Mucosa of rectum (tissue), 2 donors: ENCODE results near the gene CENPP.
A peak's percentile ranks its signal among the peaks of the same experiment; 100 is the strongest.

Experiments
- H3K27ac ChIP-seq, 2 donors: one replicate each; pipeline ENCODE4 v1.7.0; 2013; ENCODE audit warnings: inconsistent platforms in 2 of 2, low read depth in 2 of 2, low read length in 2 of 2
- H3K27me3 ChIP-seq, 2 donors: one replicate each; pipeline ENCODE4 v1.7.0; 2013; ENCODE audit warnings: low read length in 2 of 2; ENCODE audit not compliant: control insufficient read depth in 2 of 2, insufficient read depth in 2 of 2
- H3K36me3 ChIP-seq, 2 donors: one replicate each; pipeline ENCODE4 v1.7.0; 2013; ENCODE audit warnings: low read length in 2 of 2; ENCODE audit not compliant: control insufficient read depth in 2 of 2, insufficient read depth in 2 of 2
- H3K4me1 ChIP-seq, 2 donors: one replicate each; pipeline ENCODE4 v1.7.0; 2013; ENCODE audit warnings: low read length in 2 of 2, mild to moderate bottlenecking in 1 of 2; ENCODE audit not compliant: control insufficient read depth in 2 of 2, insufficient read depth in 2 of 2
- H3K4me3 ChIP-seq, 2 donors: one replicate each; pipeline ENCODE4 v1.7.0; 2013; ENCODE audit warnings: low read length in 2 of 2
- H3K9ac ChIP-seq, 2 donors: one replicate each; pipeline ENCODE4 v1.7.0; 2013; ENCODE audit warnings: low read length in 2 of 2, low read depth in 1 of 2, mild to moderate bottlenecking in 1 of 2
- H3K9me3 ChIP-seq, 2 donors: one replicate each; pipeline ENCODE4 v1.7.0; 2013; ENCODE audit warnings: low read length in 2 of 2; ENCODE audit not compliant: control insufficient read depth in 2 of 2
- donor health status: healthy.
- donor health status: Normal muscosa, but diverticular disease.

Gene CENPP

DNA sequence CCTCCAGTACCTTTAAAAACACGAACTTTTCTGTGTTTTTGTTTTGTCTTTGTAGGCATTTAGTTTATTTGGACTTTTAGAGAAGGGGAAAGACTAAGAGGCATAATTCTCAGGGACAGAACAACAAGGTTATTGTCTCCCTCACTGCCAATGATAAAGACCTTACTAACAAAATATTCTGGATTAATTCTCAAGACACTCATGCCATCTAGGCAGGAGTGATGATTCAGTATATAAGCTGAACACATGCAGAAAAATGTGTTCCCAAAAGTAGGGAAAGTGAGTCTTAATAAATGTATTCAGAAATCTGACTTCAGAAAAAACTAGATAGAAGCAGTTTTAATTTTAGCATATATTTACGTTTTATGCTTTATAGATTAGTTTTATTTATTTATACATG lies 173.9 kb downstream of the CENPP start:
- no peak overlapping the region for H3K9ac ChIP-seq
- no peaks in the 10 kb centered on the region for H3K4me1 ChIP-seq
- no peak overlapping the region for H3K27ac ChIP-seq
- H3K4me3 ChIP-seq = no peak overlapping the region
- H3K9me3 ChIP-seq = no peaks in the 10 kb centered on the region
- H3K27me3 ChIP-seq = no peaks in the 10 kb centered on the region
- H3K36me3 ChIP-seq = no peaks in the 10 kb centered on the region

DNA sequence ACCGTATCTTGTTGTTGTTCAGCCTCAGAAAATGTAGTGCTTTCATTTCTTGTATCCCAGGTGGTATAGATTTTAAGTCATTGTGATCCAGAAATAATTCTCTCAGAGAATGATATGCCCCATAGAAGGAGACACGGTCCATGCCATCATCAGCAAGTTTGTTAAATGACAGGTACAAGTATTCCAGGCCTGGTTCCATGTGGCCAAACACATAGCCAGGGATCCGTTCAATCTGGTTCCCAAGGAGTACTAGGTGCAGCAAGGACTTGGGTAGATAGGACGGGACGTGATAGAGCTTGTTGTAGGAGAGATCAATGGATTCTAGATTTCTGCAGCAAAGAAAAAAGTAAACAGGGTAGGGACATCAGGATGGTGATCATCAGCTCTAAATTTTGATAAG lies 175.0 kb downstream of the CENPP start:
- Histone ChIP-seq H3K9ac (no peak overlapping the region), H3K27me3 (no peaks in the 10 kb centered on the region), H3K27ac (no peak overlapping the region), H3K9me3 (no peaks in the 10 kb centered on the region), H3K4me1 (no peaks in the 10 kb centered on the region), H3K4me3 (no peak overlapping the region), H3K36me3 (no peaks in the 10 kb centered on the region)

DNA sequence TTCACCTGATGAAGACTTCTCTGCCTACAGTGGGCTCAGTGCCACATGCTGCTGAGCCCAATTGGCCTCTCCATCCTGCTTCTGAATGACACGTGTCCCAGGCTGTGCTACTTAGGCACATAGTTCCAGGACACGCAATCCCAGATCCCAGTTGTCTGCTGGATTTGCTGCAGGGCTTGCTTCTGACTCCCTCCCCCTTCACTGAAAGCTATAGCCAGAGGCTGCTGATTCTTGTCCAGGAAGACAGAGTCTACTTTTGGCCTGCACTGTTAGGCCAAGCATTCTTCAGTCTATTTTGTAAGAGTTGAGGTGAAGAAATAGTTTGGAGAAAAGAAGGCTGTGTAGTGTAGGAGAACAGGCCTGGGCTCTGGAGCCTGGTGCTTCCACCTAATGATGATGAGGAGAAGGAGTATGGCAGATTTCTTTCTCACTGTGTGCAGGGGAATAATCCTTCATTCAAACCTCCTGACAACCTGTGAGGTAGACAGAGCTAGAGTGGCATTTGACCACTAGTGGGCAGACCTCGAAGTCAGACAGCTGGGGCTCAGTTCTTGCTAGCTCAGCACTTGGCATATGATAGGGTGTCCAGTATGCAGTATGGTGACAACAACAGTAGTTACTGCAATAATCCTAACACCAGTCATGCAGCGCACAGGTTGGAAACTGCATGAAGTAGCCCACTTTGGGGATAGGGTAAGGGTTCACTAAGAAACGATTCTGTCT lies 176.1 kb downstream of the CENPP start:
- no peaks in the 10 kb centered on the region for H3K27me3 ChIP-seq
- no peaks in the 10 kb centered on the region for H3K4me1 ChIP-seq
- H3K36me3 ChIP-seq = no peaks in the 10 kb centered on the region
- H3K9me3 ChIP-seq = no peaks in the 10 kb centered on the region
- H3K27ac ChIP-seq = peak overlapping the region in 1 of 2 donors; percentile 3
- H3K4me3 ChIP-seq = no peak overlapping the region
- H3K9ac ChIP-seq = no peak overlapping the region

DNA sequence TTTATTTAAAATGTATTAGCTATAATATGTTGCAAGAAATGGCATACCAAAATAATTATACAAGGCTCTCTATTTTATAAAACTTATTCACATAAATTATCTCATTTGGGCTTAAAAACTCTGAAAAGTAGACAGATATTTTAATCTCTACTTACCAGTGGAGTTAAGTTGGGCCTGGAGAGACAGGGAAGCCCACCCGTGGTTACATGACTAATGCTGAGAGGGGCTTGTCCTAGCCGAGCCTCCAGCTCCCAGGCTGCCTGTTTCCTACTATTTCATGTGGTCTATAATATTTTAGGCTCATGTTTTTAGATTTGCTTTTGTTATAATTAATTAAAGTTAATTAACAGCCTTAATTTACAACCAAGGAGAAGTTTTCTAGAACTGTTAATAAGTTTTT lies 177.4 kb downstream of the CENPP start:
- H3K9me3 ChIP-seq = no peaks in the 10 kb centered on the region
- H3K4me1 ChIP-seq = peaks cover 0 to 9% of the 10 kb centered on the region in 2 donors
- H3K27ac ChIP-seq = no peak overlapping the region
- no peaks in the 10 kb centered on the region for H3K36me3 ChIP-seq
- H3K4me3 ChIP-seq = no peak overlapping the region
- H3K27me3 ChIP-seq = no peaks in the 10 kb centered on the region
- H3K9ac ChIP-seq = no peak overlapping the region

DNA sequence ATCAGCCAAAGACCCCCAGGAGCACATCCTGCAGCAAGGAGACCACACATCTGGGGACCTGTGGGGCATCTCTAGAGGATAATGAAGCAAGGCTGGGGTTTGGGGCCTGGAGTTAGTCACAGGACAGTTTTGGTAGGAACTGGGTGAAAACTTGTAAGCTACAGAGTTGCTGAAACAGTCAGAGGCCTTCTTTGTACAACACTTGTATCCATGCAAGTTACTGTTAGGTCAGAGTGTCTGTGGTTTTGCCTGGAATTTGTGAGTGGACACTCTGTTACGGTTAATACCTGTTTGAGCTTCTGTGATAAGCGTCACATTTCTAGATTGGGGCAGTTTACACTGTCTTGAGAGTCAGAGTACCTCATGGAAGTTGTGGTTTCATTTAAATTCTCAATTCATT lies 179.1 kb downstream of the CENPP start:
- no peaks in the 10 kb centered on the region for H3K27me3 ChIP-seq
- no peak overlapping the region for H3K27ac ChIP-seq
- H3K36me3 ChIP-seq = no peaks in the 10 kb centered on the region
- peaks cover 0 to 11% of the 10 kb centered on the region in 2 donors for H3K4me1 ChIP-seq
- no peak overlapping the region for H3K9ac ChIP-seq
- H3K4me3 ChIP-seq = no peak overlapping the region
- no peaks in the 10 kb centered on the region for H3K9me3 ChIP-seq

DNA sequence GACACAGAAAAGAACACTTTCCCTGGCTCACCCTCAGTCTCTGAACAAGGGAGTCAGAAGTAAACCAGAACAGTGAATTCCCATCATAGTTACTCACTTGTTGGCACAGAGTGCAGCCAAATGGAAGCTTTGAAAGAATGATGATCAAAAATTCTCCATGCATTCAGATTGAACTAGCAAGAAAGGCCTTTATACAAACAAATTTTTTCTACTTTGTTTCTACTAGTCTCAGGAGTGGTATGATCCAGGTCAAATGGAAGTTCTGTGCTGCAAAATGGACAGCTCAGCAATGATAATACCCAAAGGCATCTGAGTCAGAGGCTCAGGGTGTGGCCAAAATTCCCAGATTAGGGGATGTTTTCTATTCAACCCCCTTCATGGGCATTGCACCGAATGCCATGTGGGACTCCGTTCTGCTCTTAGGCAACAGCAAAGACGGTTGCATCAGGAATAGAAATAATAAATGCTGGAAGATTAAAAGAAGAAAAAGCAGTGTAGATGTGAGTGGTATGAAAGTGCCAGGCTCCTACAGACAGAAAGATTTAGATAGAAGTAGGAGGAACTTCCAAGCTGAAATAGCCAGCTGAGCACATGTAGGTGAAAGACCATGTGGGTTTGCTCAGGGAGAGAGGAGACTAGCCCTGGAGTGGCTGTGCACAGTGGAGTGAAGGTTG lies 180.6 kb downstream of the CENPP start:
- H3K4me3 ChIP-seq = no peak overlapping the region
- no peaks in the 10 kb centered on the region for H3K36me3 ChIP-seq
- peak overlapping the region in 1 of 2 donors; percentile 25 for H3K27ac ChIP-seq
- H3K9me3 ChIP-seq = no peaks in the 10 kb centered on the region
- no peak overlapping the region for H3K9ac ChIP-seq
- no peaks in the 10 kb centered on the region for H3K27me3 ChIP-seq
- peaks cover 0 to 11% of the 10 kb centered on the region in 2 donors for H3K4me1 ChIP-seq

DNA sequence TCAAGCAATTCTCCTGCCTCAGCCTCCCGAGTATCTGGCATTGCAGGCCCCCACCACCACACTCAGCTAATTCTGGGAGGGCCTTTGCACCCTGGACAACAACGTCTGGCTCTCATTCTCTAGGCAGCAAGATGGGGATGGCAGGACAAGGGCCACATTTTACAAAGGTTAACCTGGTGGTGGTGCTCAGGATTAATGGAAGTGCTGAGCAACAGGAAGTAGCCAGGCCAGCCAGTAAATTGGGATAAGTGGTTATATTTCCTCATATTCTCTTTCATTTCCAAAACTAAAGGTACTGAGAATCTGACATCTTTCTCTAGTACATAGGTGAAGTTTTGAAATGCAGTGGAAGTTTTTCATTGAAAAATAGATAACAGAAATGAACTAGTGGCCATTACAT lies 181.3 kb downstream of the CENPP start:
- Histone ChIP-seq H3K4me1 (peaks cover 0 to 11% of the 10 kb centered on the region in 2 donors), H3K9ac (no peak overlapping the region), H3K36me3 (no peaks in the 10 kb centered on the region), H3K9me3 (no peaks in the 10 kb centered on the region), H3K27me3 (no peaks in the 10 kb centered on the region), H3K27ac (no peak overlapping the region), H3K4me3 (no peak overlapping the region)

DNA sequence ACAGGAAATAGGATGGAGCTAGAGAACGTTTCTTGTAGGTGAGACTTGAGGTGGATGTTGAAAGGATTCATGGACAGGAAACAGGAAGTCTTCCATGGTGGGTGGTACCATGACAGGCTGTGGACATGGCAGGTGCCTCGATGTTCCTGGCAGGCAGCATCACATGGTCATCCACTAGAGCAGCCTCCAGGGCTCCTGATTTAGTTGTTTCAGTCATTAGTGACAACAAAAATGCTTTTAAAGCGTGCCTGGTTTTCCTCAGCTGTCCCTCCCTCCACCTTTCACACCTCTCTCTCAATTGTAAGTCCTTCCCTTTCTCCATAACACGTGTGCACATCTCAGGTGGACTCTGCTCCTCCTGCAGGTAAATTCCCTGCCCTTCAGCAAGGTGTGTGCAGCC lies 181.7 kb downstream of the CENPP start:
- H3K27ac ChIP-seq = no peak overlapping the region
- no peak overlapping the region for H3K4me3 ChIP-seq
- no peak overlapping the region for H3K9ac ChIP-seq
- no peaks in the 10 kb centered on the region for H3K27me3 ChIP-seq
- no peaks in the 10 kb centered on the region for H3K36me3 ChIP-seq
- H3K9me3 ChIP-seq = no peaks in the 10 kb centered on the region
- peaks cover 0 to 14% of the 10 kb centered on the region in 2 donors for H3K4me1 ChIP-seq

DNA sequence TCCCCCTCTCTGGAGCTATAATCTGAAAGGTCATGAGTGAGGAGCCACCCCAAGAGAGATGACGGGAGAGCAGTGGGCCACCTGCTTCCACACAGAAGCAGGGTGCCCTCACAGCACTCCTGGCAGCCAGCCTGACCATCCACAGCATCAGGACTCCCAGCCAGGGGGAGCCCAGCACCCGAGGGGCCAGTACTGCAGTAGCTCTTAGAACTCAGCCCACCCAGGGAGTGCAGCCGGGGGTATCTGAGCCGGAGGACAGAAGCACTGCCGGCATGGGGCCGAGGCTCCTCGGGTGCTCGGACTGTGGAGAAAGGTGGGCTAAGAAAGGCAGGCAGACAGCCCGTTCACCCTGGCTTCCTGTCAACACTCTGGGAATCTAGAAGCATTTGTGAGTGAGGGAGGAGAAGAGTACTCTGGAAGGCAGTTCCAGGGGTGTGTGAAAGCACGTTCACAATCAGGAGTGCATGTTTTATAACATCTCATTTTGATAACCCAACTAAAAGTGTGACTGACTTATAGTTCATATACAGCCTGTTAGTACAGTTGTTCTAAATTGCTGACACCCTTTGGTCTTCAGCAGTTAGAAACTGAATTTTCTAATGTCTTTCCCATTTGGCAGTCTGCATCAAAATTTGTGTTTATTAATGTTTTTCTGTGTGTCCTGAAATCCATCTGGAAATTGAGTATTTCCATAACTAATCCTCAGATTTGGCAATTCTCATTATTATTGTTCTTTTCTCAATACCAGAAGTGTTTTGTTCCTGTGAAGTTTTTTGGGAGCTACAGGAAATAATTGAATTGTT lies 182.5 kb downstream of the CENPP start:
- Histone ChIP-seq H3K27me3 (no peaks in the 10 kb centered on the region), H3K9ac (no peak overlapping the region), H3K9me3 (no peaks in the 10 kb centered on the region), H3K4me1 (peaks cover 6 to 20% of the 10 kb centered on the region in 2 donors), H3K36me3 (no peaks in the 10 kb centered on the region), H3K4me3 (no peak overlapping the region), H3K27ac (no peak overlapping the region)

DNA sequence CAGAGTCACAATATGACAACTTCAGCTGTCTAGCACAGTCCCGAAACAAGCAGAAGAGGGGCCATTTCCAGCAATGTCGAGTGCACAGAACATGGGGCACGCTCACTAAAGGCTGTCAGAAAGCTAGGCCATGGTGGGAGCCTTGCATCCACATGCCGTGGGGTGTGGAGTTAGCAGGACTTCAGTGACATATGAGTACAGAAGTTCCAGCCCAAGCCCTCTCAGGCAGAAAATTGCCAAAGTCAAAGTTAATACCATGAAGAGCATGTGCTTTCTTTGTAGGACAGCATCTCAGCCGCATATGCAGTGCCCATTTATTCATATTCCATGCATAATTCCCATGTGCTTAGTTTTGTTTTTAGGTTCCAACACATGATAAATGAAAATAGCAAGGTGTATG lies 183.3 kb downstream of the CENPP start:
- H3K36me3 ChIP-seq = no peaks in the 10 kb centered on the region
- H3K4me1 ChIP-seq = peaks cover 6 to 20% of the 10 kb centered on the region in 2 donors
- no peak overlapping the region for H3K27ac ChIP-seq

More for the DNA sequence above, 183.3 kb downstream of the CENPP start:
- no peak overlapping the region for H3K9ac ChIP-seq
- H3K9me3 ChIP-seq = no peaks in the 10 kb centered on the region
- H3K4me3 ChIP-seq = no peak overlapping the region
- H3K27me3 ChIP-seq = no peaks in the 10 kb centered on the region
